GM21526 (cell line): Measurements from ENCODE around the gene CDK11A.

Source experiments
- ATAC-seq: cut with Tn5 transposase; IDR thresholded peaks from one replicate; pipeline ENCODE4 v1.9.1; 2021; ENCODE audit warnings: moderate library complexity; ENCODE audit not compliant: unreplicated experiment, low FRiP score

Gene CDK11A

GRCh38 chr1:1724035-1724864, at the start of gene CDK11A:
Gene CDK11A, minus strand, starts transcription at chr1:1724357. Its CDS starts 1,539 bp downstream, at chr1:1722818.
- ATAC-seq = peak; percentile 82

GRCh38 chr1:1773874-1774273, 49.7 kb upstream of the CDK11A start:
- ATAC-seq = no peak

GRCh38 chr1:1771096-1771495, 46.9 kb upstream of the CDK11A start:
- no peak for ATAC-seq

GRCh38 chr1:1770102-1770501, 45.9 kb upstream of the CDK11A start:
- no peak for ATAC-seq

GRCh38 chr1:1768249-1768992, 44.3 kb upstream of the CDK11A start:
- ATAC-seq = no peak

GRCh38 chr1:1764876-1765470, 40.8 kb upstream of the CDK11A start:
- ATAC-seq = no peak

- ATAC-seq = no peak
These were observed 39.8 kb upstream of the CDK11A start for GRCh38 chr1:1763657-1764621.

- no peak for ATAC-seq
These were observed 37.6 kb upstream of the CDK11A start for GRCh38 chr1:1761504-1762376.

- no peak for ATAC-seq
These were observed 36.6 kb upstream of the CDK11A start for GRCh38 chr1:1760715-1761114.

- no peak for ATAC-seq
These were observed 36.1 kb upstream of the CDK11A start for GRCh38 chr1:1760345-1760650.

GRCh38 chr1:1759456-1760344, 35.5 kb upstream of the CDK11A start:
- ATAC-seq = no peak

GRCh38 chr1:1758692-1759455, 34.7 kb upstream of the CDK11A start:
- ATAC-seq = no peak

- no peak for ATAC-seq
These were observed 34.0 kb upstream of the CDK11A start for GRCh38 chr1:1758059-1758621.

GRCh38 chr1:1757422-1758058, 33.4 kb upstream of the CDK11A start:
- no peak for ATAC-seq

GRCh38 chr1:1756661-1757421, 32.7 kb upstream of the CDK11A start:
- ATAC-seq = no peak

- no peak for ATAC-seq
These were observed 31.7 kb upstream of the CDK11A start for GRCh38 chr1:1755852-1756251.
